H1 (cell line): ENCODE data around the gene ROS1. TPM values are rescaled to one million over a fixed set of nuclear protein-coding genes. Genes with fewer than 3 reads are reported as not detected.

ENCODE experiments used
- CTCF ChIA-PET: fragments of 300-600 bp; sonication (Branson Sonifier 250); formaldehyde crosslinking; loops from one replicate; lab custom pipeline; 2021; ENCODE audit not compliant: partially characterized antibody; lab: Charles Lee
- POLR2A ChIA-PET: fragments of 300-600 bp; sonication (Branson Sonifier 250); formaldehyde crosslinking; loops from one replicate; lab custom pipeline; 2021; ENCODE audit warnings: inconsistent platforms; ENCODE audit not compliant: partially characterized antibody; lab: Charles Lee
- DNase-seq, 2 experiments: peaks; one replicate each; pipeline versions ENCODE4 v3.0.0 to v3.0.0-alpha.2; 2010 to 2022; ENCODE audit warnings: low spot score in 2 of 2, low read depth in 1 of 2, mixed read lengths in 1 of 2
- FAIRE-seq: peaks from 2 replicates; lab custom pipeline; 2011; peaks lifted over from hg19 to GRCh38; lab: Jason Lieb, UNC
- H2AFZ ChIP-seq: 2 replicates; pipeline ENCODE4 v1.8.1; 2012; ENCODE audit warnings: low read length, inconsistent platforms
- H2AK5ac ChIP-seq: 2 replicates; pipeline ENCODE4 v1.6.1; 2013; ENCODE audit warnings: low read depth, low read length
- H2BK120ac ChIP-seq: replicated peaks from 2 replicates; pipeline ENCODE3; 2013; ENCODE audit warnings: low read depth, low read length, inconsistent platforms
- H2BK12ac ChIP-seq: 2 replicates; pipeline ENCODE4 v1.6.1; 2013; ENCODE audit warnings: low read depth, low read length
- H2BK15ac ChIP-seq: 2 replicates; pipeline ENCODE4 v1.6.1; 2013; ENCODE audit warnings: low read length
- H2BK20ac ChIP-seq: 2 replicates; pipeline ENCODE4 v1.6.1; 2013; ENCODE audit warnings: low read length
- H2BK5ac ChIP-seq: 2 replicates; pipeline ENCODE4 v1.6.1; 2013; ENCODE audit warnings: low read depth, low read length
- H3K14ac ChIP-seq: 2 replicates; pipeline ENCODE4 v1.6.1; 2013; ENCODE audit warnings: inconsistent platforms; ENCODE audit not compliant: insufficient read length
- H3K18ac ChIP-seq: 2 replicates; pipeline ENCODE4 v1.6.1; 2013; ENCODE audit warnings: low read length; ENCODE audit errors: extremely low read depth
- H3K23ac ChIP-seq: 2 replicates; pipeline ENCODE4 v1.6.1; 2013; ENCODE audit warnings: inconsistent platforms; ENCODE audit not compliant: insufficient read length
- H3K23me2 ChIP-seq: 2 replicates; pipeline ENCODE4 v1.6.1; 2013; ENCODE audit warnings: low read depth, low read length
- H3K27ac ChIP-seq: 2 replicates; pipeline ENCODE4 v1.6.1; 2011; ENCODE audit warnings: low read depth, low read length, inconsistent platforms
- H3K27me3 ChIP-seq, 4 experiments: replicated peaks in 1 of 4; 1 replicate in 1 of 4; 2 replicates in 3 of 4; pipeline versions ENCODE4 v1.6.1 to v1.8.1; 2011 to 2013; ENCODE audit warnings: low read length in 3 of 4, mild to moderate bottlenecking in 3 of 4, inconsistent platforms in 2 of 4, mixed read lengths in 2 of 4, moderate library complexity in 1 of 4; ENCODE audit not compliant: control insufficient read depth in 3 of 4, insufficient read depth in 3 of 4; ENCODE audit errors: extremely low read depth in 1 of 4
- H3K36me3 ChIP-seq, 4 experiments: 2 replicates each; pipeline versions ENCODE4 v1.6.1 to v1.8.1; 2011 to 2013; ENCODE audit warnings: mild to moderate bottlenecking in 4 of 4, low read length in 3 of 4, moderate library complexity in 2 of 4, control low read depth in 1 of 4, inconsistent platforms in 1 of 4; ENCODE audit not compliant: insufficient read depth in 4 of 4, control insufficient read depth in 2 of 4
- H3K4ac ChIP-seq: replicated peaks from 2 replicates; pipeline ENCODE3; 2013; ENCODE audit warnings: low read length, low read depth, mixed read lengths, inconsistent platforms; ENCODE audit not compliant: insufficient read length
- H3K4me1 ChIP-seq, 4 experiments: replicated peaks in 1 of 4; 1 replicate in 1 of 4; 2 replicates in 3 of 4; pipeline versions ENCODE4 v1.6.1 to v1.8.1; 2011 to 2013; ENCODE audit warnings: low read length in 3 of 4, inconsistent platforms in 2 of 4, mixed read lengths in 1 of 4; ENCODE audit not compliant: insufficient read depth in 4 of 4, control insufficient read depth in 3 of 4
- H3K4me2 ChIP-seq, 2 experiments: 2 replicates each; pipeline versions ENCODE4 v1.6.1 to v1.8.1; 2011 to 2013; ENCODE audit warnings: low read depth in 2 of 2, low read length in 2 of 2, control low read depth in 1 of 2, inconsistent platforms in 1 of 2, mild to moderate bottlenecking in 1 of 2; ENCODE audit not compliant: insufficient read depth in 1 of 2
- H3K4me3 ChIP-seq, 4 experiments: fragments of 200-600, 300-600 bp in 1 of 4; sonication (generic), shearing (Covaris generic), sonication (Bioruptor Twin) in 1 of 4; 2 replicates each; pipeline versions ENCODE4 v1.5.1 to v1.8.1; 2011 to 2016; ENCODE audit warnings: low read length in 4 of 4, low read depth in 3 of 4, control low read depth in 2 of 4, inconsistent platforms in 2 of 4, mild to moderate bottlenecking in 2 of 4, mixed read lengths in 1 of 4, moderate library complexity in 1 of 4; ENCODE audit not compliant: insufficient read depth in 2 of 4; ENCODE audit errors: extremely low read depth in 1 of 4
- H3K56ac ChIP-seq: replicated peaks from 2 replicates; pipeline ENCODE3; 2013; ENCODE audit warnings: low read depth, mild to moderate bottlenecking, mixed read lengths, low read length, inconsistent platforms; ENCODE audit not compliant: insufficient read length
- H3K79me1 ChIP-seq: 2 replicates; pipeline ENCODE4 v1.6.1; 2013; ENCODE audit warnings: low read depth, low read length, control low read depth
- H3K79me2 ChIP-seq, 2 experiments: 2 replicates each; pipeline versions ENCODE4 v1.6.1 to v1.8.1; 2012 to 2013; ENCODE audit warnings: low read length in 2 of 2, mild to moderate bottlenecking in 2 of 2, inconsistent platforms in 1 of 2; ENCODE audit not compliant: insufficient read depth in 2 of 2, control insufficient read depth in 1 of 2
- H3K9ac ChIP-seq, 4 experiments: replicated peaks in 1 of 4; 1 replicate in 1 of 4; 2 replicates in 3 of 4; pipeline versions ENCODE4 v1.6.1 to v1.8.1; 2011 to 2013; ENCODE audit warnings: low read depth in 3 of 4, low read length in 3 of 4, control low read depth in 2 of 4, mild to moderate bottlenecking in 2 of 4, moderate library complexity in 2 of 4, inconsistent platforms in 1 of 4; ENCODE audit errors: extremely low read depth in 1 of 4
- H3K9me3 ChIP-seq, 2 experiments: 2 replicates each; pipeline versions ENCODE4 v1.6.1 to v1.8.1; 2012 to 2013; ENCODE audit warnings: mild to moderate bottlenecking in 2 of 2, moderate library complexity in 2 of 2, control low read depth in 1 of 2, inconsistent platforms in 1 of 2, low read depth in 1 of 2, low read length in 1 of 2, mixed read lengths in 1 of 2; ENCODE audit not compliant: insufficient read depth in 2 of 2
- H4K20me1 ChIP-seq, 2 experiments: replicated peaks in 1 of 2; 2 replicates each; pipeline versions ENCODE3 to v1.8.1; 2011 to 2013; ENCODE audit warnings: inconsistent platforms in 2 of 2, low read length in 2 of 2, mild to moderate bottlenecking in 1 of 2; ENCODE audit not compliant: insufficient read depth in 2 of 2, control insufficient read depth in 1 of 2
- H4K5ac ChIP-seq: 2 replicates; pipeline ENCODE4 v1.6.1; 2013; ENCODE audit warnings: low read length, low read depth, mixed read lengths, inconsistent platforms; ENCODE audit not compliant: insufficient read length
- H4K8ac ChIP-seq: 2 replicates; pipeline ENCODE4 v1.8.0; 2013; ENCODE audit warnings: mild to moderate bottlenecking, moderate library complexity, low read length, inconsistent platforms; ENCODE audit not compliant: insufficient read depth; ENCODE audit errors: extremely low read depth
- H4K91ac ChIP-seq: replicated peaks from 2 replicates; pipeline ENCODE3; 2013; ENCODE audit warnings: low read length, mixed read lengths, inconsistent platforms; ENCODE audit not compliant: insufficient read length
- BRCA1 ChIP-seq: IDR thresholded peaks from 2 replicates; pipeline ENCODE4 v1.6.1; 2012; ENCODE audit warnings: low read depth, low read length, improper control_type of control experiment
- CHD1 ChIP-seq: IDR thresholded peaks from 2 replicates; pipeline ENCODE4 v1.6.1; 2012; ENCODE audit warnings: low read depth, low read length, improper control_type of control experiment
- CHD2 ChIP-seq: IDR thresholded peaks from 2 replicates; pipeline ENCODE4 v1.6.1; 2012; ENCODE audit warnings: low read length, improper control_type of control experiment
- JUN ChIP-seq: IDR thresholded peaks from 2 replicates; pipeline ENCODE4 v1.6.1; 2011; ENCODE audit warnings: low read depth, mild to moderate bottlenecking, improper control_type of control experiment, low read length
- JUND ChIP-seq: IDR thresholded peaks from 2 replicates; pipeline ENCODE4 v1.6.1; 2011; ENCODE audit warnings: mild to moderate bottlenecking, improper control_type of control experiment, low read length
- KDM1A ChIP-seq: fragments of 200-600, 300-600 bp; sonication (generic); IDR thresholded peaks from 2 replicates; pipeline ENCODE4 v1.7.1; 2016; ENCODE audit warnings: mild to moderate bottlenecking, low read length, borderline replicate concordance
- KDM4A ChIP-seq: IDR thresholded peaks from one replicate; pipeline ENCODE4 v1.7.1; 2012; ENCODE audit warnings: low read depth, mild to moderate bottlenecking, moderate library complexity, low read length, inconsistent platforms; ENCODE audit not compliant: severe bottlenecking
- KDM5A ChIP-seq: fragments of 200-600 bp; IDR thresholded peaks from 2 replicates; pipeline ENCODE4 v1.7.1; 2012; ENCODE audit warnings: mild to moderate bottlenecking, low read length, inconsistent platforms, mixed read lengths
- RBBP5 ChIP-seq: IDR thresholded peaks from 2 replicates; pipeline ENCODE4 v1.7.1; 2012; ENCODE audit warnings: low read depth, mild to moderate bottlenecking, inconsistent platforms, low read length, moderate library complexity, borderline replicate concordance
- SIX5 ChIP-seq: IDR thresholded peaks from 2 replicates; pipeline ENCODE4 v1.6.1; 2011; ENCODE audit warnings: mild to moderate bottlenecking, low read depth, low read length
- TAF7 ChIP-seq: optimal IDR thresholded peaks from 2 replicates; pipeline ENCODE3; 2011; ENCODE audit warnings: low read depth, mild to moderate bottlenecking, inconsistent platforms, low read length, moderate library complexity, borderline replicate concordance
- TCF12 ChIP-seq: IDR thresholded peaks from 2 replicates; pipeline ENCODE4 v1.6.1; 2011; ENCODE audit warnings: low read depth, mild to moderate bottlenecking, low read length
- WGBS, 2 experiments: shearing (Covaris generic) in 1 of 2; methylation state at CpG; one replicate each; pipeline versions ENCODE4 v1.1.6 to v1.1.7; 2013 to 2015; ENCODE audit warnings: low lambda C conversion rate in 2 of 2, mixed read lengths in 2 of 2, inconsistent platforms in 1 of 2, low coverage in 1 of 2, missing lambda C conversion rate in 1 of 2; ENCODE audit not compliant: insufficient replicate concordance in 2 of 2, insufficient coverage in 1 of 2, insufficient read length in 1 of 2; ENCODE audit errors: extremely low coverage in 1 of 2, missing lambda C conversion rate in 1 of 2; 5-methylcytosine and 5-hydroxymethylcytosine counted together
- polyA plus RNA-seq, 7 experiments: library from polyadenylated mRNA; depleted of rRNA in 3 of 7; stranded (reverse) in 5 of 7; unstranded in 2 of 7; fragments of >200 nt in 5 of 7; fragments of 200-250 nt in 2 of 7; gene quantifications; 1 replicate in 5 of 7; 2 replicates in 1 of 7; 4 replicates in 1 of 7; pipeline versions ENCODE4 v1.2.1 to v1.2.3, GENCODE V29; 2011 to 2013; ENCODE audit warnings: missing spikeins in 2 of 7, mixed read lengths in 2 of 7
- total RNA-seq: library from RNA; stranded (reverse); fragmentation: NEBNext Ultra II Directional; extraction: Animal tissue kit (Norgen Biotek cat#: 25700); gene quantifications from 2 replicates; pipeline ENCODE4 v1.2.1, GENCODE V29; 2021
- TF ChIP-seq, protein P1 (sequence below): IDR thresholded peaks from 2 replicates; pipeline ENCODE4 v1.6.1; 2011; ENCODE audit warnings: low read length, improper control_type of control experiment
- TF ChIP-seq, protein P2 (sequence below): IDR thresholded peaks from 2 replicates; pipeline ENCODE4 v1.6.1; 2012; ENCODE audit warnings: inconsistent platforms

Gene ROS1
- total and polyA plus RNA-seq, 2 of the 8 experiments (the other 6 are each of a cell fraction or from before 2014, with no cell fraction given): not detected

DNA sequence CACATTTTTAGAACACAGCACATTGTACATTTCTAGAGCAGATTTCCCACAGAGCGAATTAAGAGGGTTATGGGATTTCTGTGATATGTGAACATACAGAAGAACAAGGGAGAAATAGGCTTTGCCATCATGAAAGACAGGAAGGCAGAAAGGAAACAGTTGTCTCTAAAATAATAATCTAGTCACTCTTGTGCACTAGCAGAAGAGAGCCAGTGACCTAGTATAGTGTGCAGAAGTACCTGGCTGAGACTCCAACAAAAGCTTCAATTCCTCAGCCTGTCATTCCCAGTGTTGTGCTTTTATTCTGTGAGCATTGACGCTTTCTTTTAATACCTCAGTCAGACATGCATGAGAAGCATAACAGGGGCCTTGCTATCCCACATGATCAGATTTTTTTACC is 39.0 kb upstream of the ROS1 start:
- no peaks in the 10 kb centered on the region for H3K36me3 ChIP-seq
- H3K4me1 ChIP-seq: no peaks in the 10 kb centered on the region
- H3K27me3 ChIP-seq: no peaks in the 10 kb centered on the region
- no peak overlapping the region for H3K4ac ChIP-seq
- H2BK15ac ChIP-seq: no peak overlapping the region
- H3K14ac ChIP-seq: no peak overlapping the region
- H2BK5ac ChIP-seq: no peak overlapping the region
- H3K4me2 ChIP-seq: no peak overlapping the region
- no peak overlapping the region for H2BK20ac ChIP-seq
- H3K79me1 ChIP-seq: no peaks in the 10 kb centered on the region
- no peaks in the 10 kb centered on the region for H3K9me3 ChIP-seq
- H3K23me2 ChIP-seq: no peaks in the 10 kb centered on the region
- H3K18ac ChIP-seq: no peak overlapping the region
- no peak overlapping the region for H2AK5ac ChIP-seq
- no peak overlapping the region for H2BK12ac ChIP-seq
- H3K27ac ChIP-seq: no peak overlapping the region
- CTCF ChIA-PET: interaction anchor here (1.6 kb wide), 1 partner anchor 15 kb away, joined by 6 read pairs; no protein-coding TSS in a partner anchor
- 82% methylated on average over 2 of the region's 2 CpGs; no CpG with 5 or more reads in 1 of the 2 experiments for WGBS, 2 experiments
- no peak overlapping the region for H3K56ac ChIP-seq
- no peak overlapping the region for H2AFZ ChIP-seq
- no peak overlapping the region for H3K4me3 ChIP-seq
- H2BK120ac ChIP-seq: no peak overlapping the region
- H4K5ac ChIP-seq: no peak overlapping the region
- DNase-seq (no peak), FAIRE-seq (no peak)
- POLR2A ChIA-PET: no interaction called here
- no peak overlapping the region for H3K23ac ChIP-seq
- no peaks in the 10 kb centered on the region for H4K20me1 ChIP-seq
- no peak overlapping the region for H4K8ac ChIP-seq
- no peak overlapping the region for H4K91ac ChIP-seq
- no peaks in the 10 kb centered on the region for H3K79me2 ChIP-seq
- no peak overlapping the region for H3K9ac ChIP-seq
- TF ChIP-seq, protein P1, sequence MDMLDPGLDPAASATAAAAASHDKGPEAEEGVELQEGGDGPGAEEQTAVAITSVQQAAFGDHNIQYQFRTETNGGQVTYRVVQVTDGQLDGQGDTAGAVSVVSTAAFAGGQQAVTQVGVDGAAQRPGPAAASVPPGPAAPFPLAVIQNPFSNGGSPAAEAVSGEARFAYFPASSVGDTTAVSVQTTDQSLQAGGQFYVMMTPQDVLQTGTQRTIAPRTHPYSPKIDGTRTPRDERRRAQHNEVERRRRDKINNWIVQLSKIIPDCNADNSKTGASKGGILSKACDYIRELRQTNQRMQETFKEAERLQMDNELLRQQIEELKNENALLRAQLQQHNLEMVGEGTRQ: no peak
- no peak for TF ChIP-seq TAF7
- TF ChIP-seq RBBP5: no peak
- no peak for TF ChIP-seq JUND
- TF ChIP-seq, protein P2, sequence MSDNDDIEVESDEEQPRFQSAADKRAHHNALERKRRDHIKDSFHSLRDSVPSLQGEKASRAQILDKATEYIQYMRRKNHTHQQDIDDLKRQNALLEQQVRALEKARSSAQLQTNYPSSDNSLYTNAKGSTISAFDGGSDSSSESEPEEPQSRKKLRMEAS: no peak
- TF ChIP-seq SIX5: no peak
- no peak for TF ChIP-seq TCF12
- TF ChIP-seq CHD1: no peak
- TF ChIP-seq KDM4A: no peak
- no peak for TF ChIP-seq KDM1A
- no peak for TF ChIP-seq JUN
- TF ChIP-seq BRCA1: no peak
- no peak for TF ChIP-seq KDM5A
- TF ChIP-seq CHD2: no peak
